Neural cell (in vitro differentiated cells): ENCODE measurements around the gene CPEB3. TPM values are rescaled to one million over a fixed set of nuclear protein-coding genes. Genes with fewer than 3 reads are reported as not detected.

Experiments
- H2AFZ ChIP-seq: fragments of 200-600, 300-800 bp; sonication (generic), shearing (Covaris generic); 2 replicates; pipeline ENCODE4 v1.6.0; 2014; ENCODE audit warnings: low read depth, mild to moderate bottlenecking, antibody characterized with exemption, low read length, moderate library complexity
- H3F3A ChIP-seq: fragments of 200-600 bp; shearing (Covaris generic); 2 replicates; pipeline ENCODE4 v1.6.1; 2016; ENCODE audit warnings: mild to moderate bottlenecking, moderate library complexity, mixed read lengths, antibody characterized with exemption, low read length; ENCODE audit not compliant: insufficient read depth, poor library complexity, severe bottlenecking
- H3K27ac ChIP-seq: fragments of 200-600, 300-800 bp; sonication (generic), shearing (Covaris generic); 2 replicates; pipeline ENCODE4 v1.5.1; 2014; ENCODE audit warnings: mild to moderate bottlenecking, low read length, moderate library complexity
- H3K27me3 ChIP-seq: fragments of 300-800, 200-600 bp; sonication (generic), shearing (Covaris generic); 2 replicates; pipeline ENCODE4 v1.6.0; 2014; ENCODE audit warnings: mild to moderate bottlenecking, low read depth, low read length, moderate library complexity; ENCODE audit not compliant: insufficient read depth
- H3K36me3 ChIP-seq: fragments of 300-800, 200-600 bp; sonication (generic), shearing (Covaris generic); 2 replicates; pipeline ENCODE4 v1.5.1; 2014; ENCODE audit warnings: mild to moderate bottlenecking, antibody characterized with exemption, low read length, moderate library complexity; ENCODE audit not compliant: insufficient read depth
- H3K4me2 ChIP-seq: fragments of 300-800, 200-600 bp; sonication (generic), shearing (Covaris generic); 2 replicates; pipeline ENCODE4 v1.6.0; 2014; ENCODE audit warnings: mild to moderate bottlenecking, low read length
- H3K4me3 ChIP-seq: fragments of 300-800, 200-600 bp; sonication (generic), shearing (Covaris generic); 2 replicates; pipeline ENCODE4 v1.5.1; 2014; ENCODE audit warnings: mild to moderate bottlenecking, low read length, moderate library complexity
- H3K79me2 ChIP-seq: fragments of 200-600 bp; shearing (Covaris generic); replicated peaks from 2 replicates; pipeline ENCODE4 v1.6.0; 2014; ENCODE audit warnings: mild to moderate bottlenecking, low read length, moderate library complexity; ENCODE audit not compliant: insufficient read depth
- H3K9ac ChIP-seq: fragments of 300-800, 200-600 bp; sonication (generic), shearing (Covaris generic); 2 replicates; pipeline ENCODE4 v1.6.1; 2016; ENCODE audit warnings: mild to moderate bottlenecking, low read length, mixed read lengths
- H3K9me2 ChIP-seq: fragments of 200-600 bp; shearing (Covaris generic); 2 replicates; pipeline ENCODE4 v1.6.1; 2016; ENCODE audit warnings: mild to moderate bottlenecking, low read length, mixed read lengths; ENCODE audit not compliant: insufficient read depth
- H3K9me3 ChIP-seq: fragments of 200-600, 300-800 bp; sonication (generic), shearing (Covaris generic); 2 replicates; pipeline ENCODE4 v1.6.1; 2016; ENCODE audit warnings: mild to moderate bottlenecking, mixed run types, low read length, moderate library complexity, mixed read lengths
- H4K20me1 ChIP-seq: fragments of 200-600 bp; shearing (Covaris generic); 2 replicates; pipeline ENCODE4 v1.6.1; 2016; ENCODE audit warnings: mild to moderate bottlenecking, mixed run types; ENCODE audit not compliant: insufficient read depth
- EP300 ChIP-seq: fragments of 450-650 bp; conservative IDR thresholded peaks from 2 replicates; pipeline ENCODE4 v1.6.1; 2014; ENCODE audit warnings: antibody characterized with exemption, mild to moderate bottlenecking, moderate library complexity; ENCODE audit not compliant: poor library complexity, severe bottlenecking
- EZH2 ChIP-seq: fragments of 200-600, 300-800 bp; shearing (Covaris generic), sonication (generic); IDR thresholded peaks from 2 replicates; pipeline ENCODE4 v1.6.1; 2014; ENCODE audit warnings: antibody characterized with exemption, low read length, borderline replicate concordance, mild to moderate bottlenecking; ENCODE audit not compliant: insufficient read depth, poor library complexity, severe bottlenecking
- MXI1 ChIP-seq: fragments of 450-650 bp; conservative IDR thresholded peaks from 2 replicates; pipeline ENCODE4 v1.6.1; 2014; ENCODE audit warnings: antibody characterized with exemption, mild to moderate bottlenecking; ENCODE audit not compliant: poor library complexity, severe bottlenecking
- POLR2AphosphoS5 ChIP-seq: IDR thresholded peaks from 2 replicates; pipeline ENCODE4 v1.6.1; 2012
- RAD21 ChIP-seq: fragments of 450-650 bp; conservative IDR thresholded peaks from 2 replicates; pipeline ENCODE4 v1.6.1; 2014; ENCODE audit warnings: antibody characterized with exemption, mild to moderate bottlenecking, moderate library complexity
- SMC3 ChIP-seq: fragments of 450-650 bp; conservative IDR thresholded peaks from 2 replicates; pipeline ENCODE4 v1.6.1; 2014; ENCODE audit warnings: antibody characterized with exemption, mild to moderate bottlenecking, moderate library complexity; ENCODE audit not compliant: poor library complexity
- TAF1 ChIP-seq: IDR thresholded peaks from 2 replicates; pipeline ENCODE4 v1.6.1; 2012; ENCODE audit warnings: low read depth
- polyA plus RNA-seq: library from polyadenylated mRNA; depleted of rRNA; stranded (reverse); fragments of >200 nt; gene quantifications from 2 replicates; pipeline ENCODE4 v1.2.3, GENCODE V29; 2014
- TF ChIP-seq, protein P1 (sequence below): fragments of 450-650 bp; IDR thresholded peaks from 2 replicates; pipeline ENCODE4 v1.5.1; 2014; ENCODE audit warnings: antibody characterized with exemption, mild to moderate bottlenecking, moderate library complexity; ENCODE audit not compliant: poor library complexity, severe bottlenecking
- TF ChIP-seq, protein P2 (sequence below): IDR thresholded peaks from 2 replicates; pipeline ENCODE4 v1.6.1; 2012; ENCODE audit warnings: borderline replicate concordance

The CPEB3 gene
- polyA plus RNA-seq, 1 donor from 2014 or later = 20.0 TPM

DNA sequence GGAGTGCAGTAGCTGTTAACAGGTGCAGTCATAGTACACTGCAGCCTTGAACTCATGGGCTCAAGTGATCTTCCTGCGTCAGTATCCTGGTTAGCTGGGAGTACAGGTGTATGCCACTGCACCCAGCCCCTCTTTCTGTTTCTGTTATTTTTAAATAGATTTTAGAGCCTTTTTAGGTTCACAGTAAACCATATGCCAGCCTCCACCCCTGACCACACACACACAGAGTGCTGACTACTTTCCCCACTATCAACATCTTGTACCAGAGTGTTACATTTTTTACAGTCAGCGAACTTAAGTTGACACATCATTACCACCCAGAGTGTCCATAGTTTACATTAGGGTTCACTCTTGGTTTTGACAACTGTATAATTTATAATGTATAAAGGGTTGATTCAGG lies 32.2 kb upstream of the CPEB3 start:
- Histone ChIP-seq H4K20me1 (no peaks in the 10 kb centered on the region), H2AFZ (no peak overlapping the region)

DNA sequence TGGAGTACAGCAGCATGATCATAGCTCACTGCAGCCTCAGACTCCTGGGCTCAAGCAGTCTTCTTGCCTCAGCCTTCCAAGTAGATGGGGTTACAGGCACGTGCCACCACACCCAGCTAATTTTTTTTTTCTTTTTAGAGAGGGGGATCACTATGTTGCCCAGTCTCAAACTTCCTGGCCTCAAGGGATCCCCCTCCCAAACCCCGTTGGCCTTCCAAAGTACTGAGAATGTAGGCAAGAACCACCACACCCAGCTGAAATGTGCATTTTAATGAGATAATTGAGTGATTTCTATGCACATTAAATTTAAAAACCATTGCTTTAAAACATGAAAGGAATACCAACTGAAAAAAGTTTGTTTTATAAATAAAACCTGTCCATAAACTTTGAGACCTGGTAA lies 25.7 kb upstream of the CPEB3 start:
- no peak for TF ChIP-seq MXI1
- H3K36me3 ChIP-seq = peaks cover 11% of the 10 kb centered on the region
- H3K27me3 ChIP-seq = no peaks in the 10 kb centered on the region
- no peak overlapping the region for H3K9ac ChIP-seq
- H3F3A ChIP-seq = no peaks in the 10 kb centered on the region
- no peak overlapping the region for H3K4me2 ChIP-seq
- no peak overlapping the region for H2AFZ ChIP-seq
- no peaks in the 10 kb centered on the region for H3K9me3 ChIP-seq
- no peaks in the 10 kb centered on the region for H4K20me1 ChIP-seq
- H3K79me2 ChIP-seq = peaks cover 12% of the 10 kb centered on the region
- H3K27ac ChIP-seq = no peak overlapping the region
- no peaks in the 10 kb centered on the region for H3K9me2 ChIP-seq
- H3K4me3 ChIP-seq = no peak overlapping the region

More for the DNA sequence above, 32.2 kb upstream of the CPEB3 start:
- peaks cover 43% of the 10 kb centered on the region for H3K79me2 ChIP-seq
- no peak overlapping the region for H3K4me2 ChIP-seq
- no peaks in the 10 kb centered on the region for H3F3A ChIP-seq
- peaks cover 8% of the 10 kb centered on the region for H3K36me3 ChIP-seq
- no peak overlapping the region for H3K4me3 ChIP-seq
- H3K9me2 ChIP-seq = no peaks in the 10 kb centered on the region
- H3K27ac ChIP-seq = no peak overlapping the region
- H3K9ac ChIP-seq = no peak overlapping the region
- no peaks in the 10 kb centered on the region for H3K9me3 ChIP-seq
- no peaks in the 10 kb centered on the region for H3K27me3 ChIP-seq
- TF ChIP-seq SMC3 (no peak), TAF1 (no peak), MXI1 (no peak), EP300 (no peak), RAD21 (no peak), EZH2 (no peak), POLR2AphosphoS5 (no peak)
- TF ChIP-seq, protein P1, sequence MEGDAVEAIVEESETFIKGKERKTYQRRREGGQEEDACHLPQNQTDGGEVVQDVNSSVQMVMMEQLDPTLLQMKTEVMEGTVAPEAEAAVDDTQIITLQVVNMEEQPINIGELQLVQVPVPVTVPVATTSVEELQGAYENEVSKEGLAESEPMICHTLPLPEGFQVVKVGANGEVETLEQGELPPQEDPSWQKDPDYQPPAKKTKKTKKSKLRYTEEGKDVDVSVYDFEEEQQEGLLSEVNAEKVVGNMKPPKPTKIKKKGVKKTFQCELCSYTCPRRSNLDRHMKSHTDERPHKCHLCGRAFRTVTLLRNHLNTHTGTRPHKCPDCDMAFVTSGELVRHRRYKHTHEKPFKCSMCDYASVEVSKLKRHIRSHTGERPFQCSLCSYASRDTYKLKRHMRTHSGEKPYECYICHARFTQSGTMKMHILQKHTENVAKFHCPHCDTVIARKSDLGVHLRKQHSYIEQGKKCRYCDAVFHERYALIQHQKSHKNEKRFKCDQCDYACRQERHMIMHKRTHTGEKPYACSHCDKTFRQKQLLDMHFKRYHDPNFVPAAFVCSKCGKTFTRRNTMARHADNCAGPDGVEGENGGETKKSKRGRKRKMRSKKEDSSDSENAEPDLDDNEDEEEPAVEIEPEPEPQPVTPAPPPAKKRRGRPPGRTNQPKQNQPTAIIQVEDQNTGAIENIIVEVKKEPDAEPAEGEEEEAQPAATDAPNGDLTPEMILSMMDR = no peak
- TF ChIP-seq, protein P2, sequence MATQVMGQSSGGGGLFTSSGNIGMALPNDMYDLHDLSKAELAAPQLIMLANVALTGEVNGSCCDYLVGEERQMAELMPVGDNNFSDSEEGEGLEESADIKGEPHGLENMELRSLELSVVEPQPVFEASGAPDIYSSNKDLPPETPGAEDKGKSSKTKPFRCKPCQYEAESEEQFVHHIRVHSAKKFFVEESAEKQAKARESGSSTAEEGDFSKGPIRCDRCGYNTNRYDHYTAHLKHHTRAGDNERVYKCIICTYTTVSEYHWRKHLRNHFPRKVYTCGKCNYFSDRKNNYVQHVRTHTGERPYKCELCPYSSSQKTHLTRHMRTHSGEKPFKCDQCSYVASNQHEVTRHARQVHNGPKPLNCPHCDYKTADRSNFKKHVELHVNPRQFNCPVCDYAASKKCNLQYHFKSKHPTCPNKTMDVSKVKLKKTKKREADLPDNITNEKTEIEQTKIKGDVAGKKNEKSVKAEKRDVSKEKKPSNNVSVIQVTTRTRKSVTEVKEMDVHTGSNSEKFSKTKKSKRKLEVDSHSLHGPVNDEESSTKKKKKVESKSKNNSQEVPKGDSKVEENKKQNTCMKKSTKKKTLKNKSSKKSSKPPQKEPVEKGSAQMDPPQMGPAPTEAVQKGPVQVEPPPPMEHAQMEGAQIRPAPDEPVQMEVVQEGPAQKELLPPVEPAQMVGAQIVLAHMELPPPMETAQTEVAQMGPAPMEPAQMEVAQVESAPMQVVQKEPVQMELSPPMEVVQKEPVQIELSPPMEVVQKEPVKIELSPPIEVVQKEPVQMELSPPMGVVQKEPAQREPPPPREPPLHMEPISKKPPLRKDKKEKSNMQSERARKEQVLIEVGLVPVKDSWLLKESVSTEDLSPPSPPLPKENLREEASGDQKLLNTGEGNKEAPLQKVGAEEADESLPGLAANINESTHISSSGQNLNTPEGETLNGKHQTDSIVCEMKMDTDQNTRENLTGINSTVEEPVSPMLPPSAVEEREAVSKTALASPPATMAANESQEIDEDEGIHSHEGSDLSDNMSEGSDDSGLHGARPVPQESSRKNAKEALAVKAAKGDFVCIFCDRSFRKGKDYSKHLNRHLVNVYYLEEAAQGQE = no peak

DNA sequence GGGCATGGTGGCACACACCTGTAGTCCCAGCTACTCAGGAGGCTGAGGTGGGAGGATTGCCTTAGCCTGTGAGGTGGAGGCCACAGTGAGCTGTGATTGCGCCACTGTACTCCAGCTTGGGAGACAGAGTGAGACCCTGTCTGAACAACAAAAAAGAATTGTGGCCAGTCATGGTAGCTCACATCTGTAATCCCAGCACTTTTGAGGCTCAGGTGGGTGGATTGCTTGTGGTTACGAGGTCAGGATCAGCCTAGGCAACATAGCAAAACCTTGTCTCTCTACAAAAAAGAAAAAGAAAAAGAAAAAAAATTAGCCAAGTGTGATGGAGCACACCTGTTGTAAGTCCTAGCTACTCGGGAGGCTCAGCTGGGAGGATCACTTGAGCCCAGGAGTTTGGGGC lies 22.9 kb upstream of the CPEB3 start:
- TF ChIP-seq, protein P2 = no peak
- TF ChIP-seq MXI1 = no peak
- no peak for TF ChIP-seq POLR2AphosphoS5
- TF ChIP-seq SMC3 = no peak
- no peak for TF ChIP-seq EZH2
- no peaks in the 10 kb centered on the region for H3K9me3 ChIP-seq
- no peak overlapping the region for H3K9ac ChIP-seq
- peaks cover 26% of the 10 kb centered on the region for H3K79me2 ChIP-seq
- no peak overlapping the region for H2AFZ ChIP-seq
- H3K36me3 ChIP-seq = peaks cover 4% of the 10 kb centered on the region
- no peaks in the 10 kb centered on the region for H3K27me3 ChIP-seq
- H3K4me3 ChIP-seq = no peak overlapping the region
- H3F3A ChIP-seq = no peaks in the 10 kb centered on the region
- no peaks in the 10 kb centered on the region for H3K9me2 ChIP-seq
- H4K20me1 ChIP-seq = no peaks in the 10 kb centered on the region
- H3K4me2 ChIP-seq = no peak overlapping the region
- no peak overlapping the region for H3K27ac ChIP-seq
